WTC11 (cell line): ENCODE data around the gene MCM7.

Experiments used
- MXD4 ChIP-seq: fragments of 250-450 bp; sonication (Bioruptor Pico); IDR thresholded peaks from 2 replicates; pipeline ENCODE4 v1.8.0; 2021; ENCODE audit warnings: mild to moderate bottlenecking, moderate library complexity, borderline replicate concordance
- NFYB ChIP-seq: sonication (generic); formaldehyde crosslinking; conservative IDR thresholded peaks from 2 replicates; pipeline ENCODE4 v1.8.0; 2022; ENCODE audit warnings: low read depth, missing genetic modification reagents
- TP53 ChIP-seq: sonication (generic); formaldehyde crosslinking; IDR thresholded peaks from 2 replicates; pipeline ENCODE4 v1.8.1; 2023; ENCODE audit warnings: mild to moderate bottlenecking, missing genetic modification reagents
- USF2 ChIP-seq: sonication (generic); formaldehyde crosslinking; IDR thresholded peaks from 2 replicates; pipeline ENCODE4 v1.8.1; 2023; ENCODE audit warnings: mild to moderate bottlenecking, missing genetic modification reagents, moderate library complexity
- ZNF416 ChIP-seq: fragments of 250-450 bp; sonication (Bioruptor Pico); IDR thresholded peaks from 2 replicates; pipeline ENCODE4 v1.9.0; 2021; ENCODE audit warnings: mild to moderate bottlenecking, inconsistent platforms
- TF ChIP-seq, protein P1 (sequence below): fragments of 200-600 bp; IDR thresholded peaks from 2 replicates; pipeline ENCODE4 v1.8.0; 2022; ENCODE audit warnings: antibody characterized with exemption

DNA sequence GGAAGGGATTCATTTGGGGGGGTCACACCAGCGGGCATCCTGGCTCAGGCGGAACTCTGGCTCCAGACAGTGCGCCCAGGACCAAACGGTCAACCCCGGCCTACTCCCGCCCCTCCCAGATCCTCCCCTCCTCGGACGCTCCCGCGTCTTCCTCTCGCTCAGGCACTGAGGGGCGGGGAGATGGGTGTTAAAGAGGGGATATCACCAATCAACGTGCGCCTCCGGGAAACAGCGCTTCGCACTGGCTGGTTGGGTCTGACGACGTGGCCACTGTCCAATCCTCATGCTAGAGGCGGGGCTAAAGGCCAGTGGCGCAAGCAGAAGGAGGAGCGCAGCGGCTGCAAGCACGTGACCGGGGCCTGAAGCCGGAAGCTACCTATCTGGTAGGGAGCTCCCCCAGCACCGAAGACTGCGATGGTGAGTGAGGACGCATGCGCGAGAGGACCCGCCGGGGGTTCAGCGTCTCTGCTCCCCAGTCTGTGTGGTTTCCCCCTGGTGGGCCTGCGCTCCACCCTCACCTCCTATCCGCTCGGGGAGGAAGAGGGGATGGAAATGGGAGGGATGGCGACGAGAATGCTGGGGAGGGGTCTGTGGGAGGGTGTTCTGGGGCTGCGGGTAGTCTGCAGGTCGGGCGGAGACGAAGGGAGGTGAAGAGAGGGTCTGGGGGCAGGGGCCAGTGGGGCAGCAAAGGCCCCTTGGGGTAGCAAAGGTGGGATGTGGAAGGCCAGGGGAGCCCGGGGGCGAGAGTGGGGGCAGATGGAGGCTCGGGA lies 47.5 kb upstream of the MCM7 start, which contains the start of gene LAMTOR4:
- TF ChIP-seq MXD4 (CRISPR knock-in tag), result no peak
- TF ChIP-seq, protein P1, sequence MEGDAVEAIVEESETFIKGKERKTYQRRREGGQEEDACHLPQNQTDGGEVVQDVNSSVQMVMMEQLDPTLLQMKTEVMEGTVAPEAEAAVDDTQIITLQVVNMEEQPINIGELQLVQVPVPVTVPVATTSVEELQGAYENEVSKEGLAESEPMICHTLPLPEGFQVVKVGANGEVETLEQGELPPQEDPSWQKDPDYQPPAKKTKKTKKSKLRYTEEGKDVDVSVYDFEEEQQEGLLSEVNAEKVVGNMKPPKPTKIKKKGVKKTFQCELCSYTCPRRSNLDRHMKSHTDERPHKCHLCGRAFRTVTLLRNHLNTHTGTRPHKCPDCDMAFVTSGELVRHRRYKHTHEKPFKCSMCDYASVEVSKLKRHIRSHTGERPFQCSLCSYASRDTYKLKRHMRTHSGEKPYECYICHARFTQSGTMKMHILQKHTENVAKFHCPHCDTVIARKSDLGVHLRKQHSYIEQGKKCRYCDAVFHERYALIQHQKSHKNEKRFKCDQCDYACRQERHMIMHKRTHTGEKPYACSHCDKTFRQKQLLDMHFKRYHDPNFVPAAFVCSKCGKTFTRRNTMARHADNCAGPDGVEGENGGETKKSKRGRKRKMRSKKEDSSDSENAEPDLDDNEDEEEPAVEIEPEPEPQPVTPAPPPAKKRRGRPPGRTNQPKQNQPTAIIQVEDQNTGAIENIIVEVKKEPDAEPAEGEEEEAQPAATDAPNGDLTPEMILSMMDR, result no peak
- TF ChIP-seq ZNF416 (CRISPR knock-in tag), result no peak
- peak; percentile 97 for TF ChIP-seq USF2 (CRISPR knock-in tag)
- peak; percentile 91 for TF ChIP-seq NFYB (CRISPR knock-in tag)
- TF ChIP-seq TP53 (CRISPR knock-in tag), result no peak
